Colonic mucosa (tissue), 4 donors: ENCODE measurements around the gene RAN. TPM values are rescaled to one million over a fixed set of nuclear protein-coding genes. Genes with fewer than 3 reads are reported as not detected.

Experiments
- DNase-seq: peaks from one replicate; pipeline ENCODE4 v3.0.0-alpha.2; 2020
- H3K27ac ChIP-seq: fragments of 200-600 bp; one replicate; pipeline ENCODE4 v1.8.0; 2021
- H3K27me3 ChIP-seq: fragments of 200-600 bp; one replicate; pipeline ENCODE4 v1.8.0; 2021
- H3K36me3 ChIP-seq: fragments of 200-600 bp; one replicate; pipeline ENCODE4 v1.8.0; 2021
- H3K4me1 ChIP-seq: fragments of 200-600 bp; one replicate; pipeline ENCODE4 v1.8.0; 2021; ENCODE audit warnings: mild to moderate bottlenecking
- H3K4me3 ChIP-seq: fragments of 200-600 bp; one replicate; pipeline ENCODE4 v1.8.0; 2021
- H3K9ac ChIP-seq, 2 donors: one replicate each; pipeline ENCODE4 v1.7.0; 2013; ENCODE audit warnings: control low read depth in 2 of 2, low read depth in 2 of 2, low read length in 2 of 2
- H3K9me3 ChIP-seq: fragments of 200-600 bp; one replicate; pipeline ENCODE4 v1.8.0; 2021
- CTCF ChIP-seq: fragments of 200-600 bp; IDR thresholded peaks from one replicate; pipeline ENCODE4 v1.8.0; 2022; ENCODE audit warnings: antibody characterized with exemption, mild to moderate bottlenecking
- intact Hi-C: fragments of 100-400 bp; cut with DNase I; formaldehyde crosslinking; loops from one replicate; pipeline ENCODE4 v1.14.1; 2022
- total RNA-seq, 2 donors: library from RNA; stranded (reverse); fragmentation: NEBNext Ultra II Directional in 1 of 2; extraction: Animal tissue kit (Norgen Biotek cat#: 25700) in 1 of 2; gene quantifications; one replicate each; pipeline ENCODE4 v1.2.1, GENCODE V29; 2021
- donor health status: healthy.
- donor health status: DM: no; HTN: no; CAD: no.
- donor health status: DM: no; HTN: no; CAD: no.

The RAN gene
- total RNA-seq, 2 donors from 2014 or later = 374 to 847 TPM

GRCh38 chr12:130835011-130835410 is 36.9 kb upstream of the RAN start:
- no peak for DNase-seq

GRCh38 chr12:130835436-130835835 is 36.4 kb upstream of the RAN start:
- TF ChIP-seq CTCF = no peak
- no peaks in the 10 kb centered on the region for H3K27me3 ChIP-seq
- H3K27ac ChIP-seq = no peak overlapping the region
- no peak overlapping the region for H3K4me3 ChIP-seq
- no peaks in the 10 kb centered on the region for H3K36me3 ChIP-seq
- H3K9me3 ChIP-seq = no peaks in the 10 kb centered on the region
- H3K9ac ChIP-seq = no peak overlapping the region
- DNase-seq = no peak
- intact Hi-C loops = no loop called here
- H3K4me1 ChIP-seq = no peaks in the 10 kb centered on the region

More at GRCh38 chr12:130835011-130835410, 36.9 kb upstream of the RAN start:
- Histone ChIP-seq H3K9me3 (no peaks in the 10 kb centered on the region), H3K4me1 (no peaks in the 10 kb centered on the region), H3K9ac (no peak overlapping the region), H3K27me3 (no peaks in the 10 kb centered on the region), H3K36me3 (no peaks in the 10 kb centered on the region), H3K27ac (no peak overlapping the region), H3K4me3 (no peak overlapping the region)
- no peak for TF ChIP-seq CTCF
- intact Hi-C loops = no loop called here

GRCh38 chr12:130838284-130838950 is 33.4 kb upstream of the RAN start:
- H3K9me3 ChIP-seq = no peaks in the 10 kb centered on the region
- H3K27ac ChIP-seq = no peak overlapping the region
- H3K4me3 ChIP-seq = peak overlapping the region; percentile 60
- TF ChIP-seq CTCF = no peak
- no peaks in the 10 kb centered on the region for H3K27me3 ChIP-seq
- intact Hi-C loops = no loop called here
- peak; percentile 25 for DNase-seq
- no peaks in the 10 kb centered on the region for H3K4me1 ChIP-seq
- H3K9ac ChIP-seq = peak overlapping the region; percentile 28 to 61
- no peaks in the 10 kb centered on the region for H3K36me3 ChIP-seq

- no peaks in the 10 kb centered on the region for H3K27me3 ChIP-seq
- H3K27ac ChIP-seq = no peak within 1 kb of the TSS
- no peak for TF ChIP-seq CTCF
- intact Hi-C loops = no loop called here
- H3K9me3 ChIP-seq = no peaks in the 10 kb centered on the region
- DNase-seq = peak; percentile 87
- H3K9ac ChIP-seq = peak within 1 kb of the TSS; percentile 34 to 61
- H3K36me3 ChIP-seq = no peaks in the 10 kb centered on the region
- H3K4me3 ChIP-seq = peak within 1 kb of the TSS; percentile 60
- H3K4me1 ChIP-seq = no peaks in the 10 kb centered on the region
Observed at GRCh38 chr12:130838951-130839769, 32.7 kb upstream of the RAN start, which contains the start of gene STX2. Gene STX2 (minus strand): TSS chr12:130839250. CDS start chr12:130839099, 151 bp downstream.

GRCh38 chr12:130839770-130840404 is 32.0 kb upstream of the RAN start:
- no peak for TF ChIP-seq CTCF
- no peak for DNase-seq
- peak overlapping the region in 1 of 2 donors; percentile 34 for H3K9ac ChIP-seq

More at GRCh38 chr12:130839770-130840404, 32.0 kb upstream of the RAN start:
- H3K9me3 ChIP-seq = no peaks in the 10 kb centered on the region
- peak overlapping the region; percentile 60 for H3K4me3 ChIP-seq
- H3K27me3 ChIP-seq = no peaks in the 10 kb centered on the region
- intact Hi-C loops = no loop called here
- H3K36me3 ChIP-seq = no peaks in the 10 kb centered on the region
- no peak overlapping the region for H3K27ac ChIP-seq
- no peaks in the 10 kb centered on the region for H3K4me1 ChIP-seq
